ENCODE data around the gene ZNF768. TPM values are rescaled to one million over a fixed set of nuclear protein-coding genes. Genes with fewer than 3 reads are reported as not detected.
"Not testable (repeated sequence)": the region's sequence is repeated elsewhere in the genome, so short reads cannot be mapped to it uniquely, and the experiment has no call there.

ZNF768 gene
- total and polyA plus RNA-seq, 2 donors (not counting 1 experiment from before 2014, with no cell fraction given) = 24.8 to 36.5 TPM

DNA sequence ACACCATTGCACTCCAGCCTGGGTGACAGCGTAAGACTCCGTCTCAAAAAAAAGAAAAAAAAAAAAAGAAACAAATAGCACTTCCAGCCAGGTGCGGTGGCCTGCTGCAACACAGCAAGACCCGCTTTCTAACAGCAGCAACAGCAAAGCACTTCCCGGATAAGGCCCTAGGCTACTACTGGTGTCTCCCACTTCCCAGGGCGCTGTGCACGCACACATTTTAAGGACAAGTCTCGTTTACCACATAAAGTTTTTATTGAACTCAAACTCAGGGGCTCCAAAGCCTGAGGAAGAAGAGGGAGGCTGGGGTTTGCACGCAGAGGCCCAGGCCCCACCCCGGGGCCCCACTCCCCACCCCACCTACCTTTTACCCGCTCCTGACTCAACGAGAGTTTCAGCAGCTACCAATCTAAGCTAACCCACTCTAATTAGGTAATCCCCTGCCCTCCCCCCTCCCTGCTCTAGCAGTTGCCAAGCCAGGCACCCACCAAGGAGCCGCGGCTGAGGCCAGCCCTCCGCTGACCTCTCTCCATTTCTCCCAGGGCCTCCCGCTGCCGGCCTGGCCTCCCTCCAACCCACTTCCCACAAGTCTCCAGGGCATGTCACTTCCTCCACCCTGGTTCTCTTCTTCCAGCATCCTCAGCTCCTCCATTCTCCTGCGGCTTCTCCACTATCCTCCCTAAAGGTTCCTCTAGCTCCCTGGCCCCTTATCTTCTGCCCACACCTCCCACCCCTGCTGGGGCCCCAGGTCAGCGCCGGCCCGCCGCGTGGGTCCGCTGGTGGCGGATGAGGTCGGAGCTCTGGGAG, 2.4 kb downstream of the ZNF768 start:
- TF ChIP-seq EZH2 (IDR thresholded peaks at IDR 0.05; ENCODE audit: borderline replicate concordance, insufficient read depth, low read depth, low read length, poor library complexity, severe bottlenecking) = no peak
- TF ChIP-seq, protein P1, sequence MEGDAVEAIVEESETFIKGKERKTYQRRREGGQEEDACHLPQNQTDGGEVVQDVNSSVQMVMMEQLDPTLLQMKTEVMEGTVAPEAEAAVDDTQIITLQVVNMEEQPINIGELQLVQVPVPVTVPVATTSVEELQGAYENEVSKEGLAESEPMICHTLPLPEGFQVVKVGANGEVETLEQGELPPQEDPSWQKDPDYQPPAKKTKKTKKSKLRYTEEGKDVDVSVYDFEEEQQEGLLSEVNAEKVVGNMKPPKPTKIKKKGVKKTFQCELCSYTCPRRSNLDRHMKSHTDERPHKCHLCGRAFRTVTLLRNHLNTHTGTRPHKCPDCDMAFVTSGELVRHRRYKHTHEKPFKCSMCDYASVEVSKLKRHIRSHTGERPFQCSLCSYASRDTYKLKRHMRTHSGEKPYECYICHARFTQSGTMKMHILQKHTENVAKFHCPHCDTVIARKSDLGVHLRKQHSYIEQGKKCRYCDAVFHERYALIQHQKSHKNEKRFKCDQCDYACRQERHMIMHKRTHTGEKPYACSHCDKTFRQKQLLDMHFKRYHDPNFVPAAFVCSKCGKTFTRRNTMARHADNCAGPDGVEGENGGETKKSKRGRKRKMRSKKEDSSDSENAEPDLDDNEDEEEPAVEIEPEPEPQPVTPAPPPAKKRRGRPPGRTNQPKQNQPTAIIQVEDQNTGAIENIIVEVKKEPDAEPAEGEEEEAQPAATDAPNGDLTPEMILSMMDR (IDR thresholded peaks at IDR 0.05) = no peak
- Histone ChIP-seq H3K4me1 (ENCODE audit: control insufficient read depth in 2 of 2, insufficient read depth in 2 of 2, low read length in 2 of 2) (peaks cover 13 to 28% of the 10 kb centered on the region in 2 donors), H3K9me3 (ENCODE audit: control extremely low read depth in 1 of 3, control insufficient read depth in 2 of 3, insufficient read depth in 1 of 3, low read length in 2 of 3) (no peaks in the 10 kb centered on the region), H3K79me2 (ENCODE audit: control insufficient read depth, insufficient read depth, low read length) (peaks cover 1% of the 10 kb centered on the region), H4K20me1 (ENCODE audit: control insufficient read depth, insufficient read depth, low read length, poor library complexity, severe bottlenecking) (no peaks in the 10 kb centered on the region), H3K27me3 (replicated peaks in 1 of 4; ENCODE audit: control extremely low read depth in 1 of 4, control insufficient read depth in 3 of 4, insufficient read depth in 4 of 4, low read length in 3 of 4) (no peaks in the 10 kb centered on the region), H2AFZ (ENCODE audit: insufficient read depth, low read depth, low read length, poor library complexity, severe bottlenecking) (no peak overlapping the region), H3K4me2 (replicated peaks; ENCODE audit: low read depth, low read length, poor library complexity, severe bottlenecking) (no peak overlapping the region), H3K9ac (ENCODE audit: low read length) (no peak overlapping the region), H3K4me3 (ENCODE audit: control extremely low read depth in 1 of 5, extremely low read depth in 1 of 5, insufficient read depth in 1 of 5, low read depth in 2 of 5, low read length in 4 of 5) (no peak overlapping the region), H3K36me3 (replicated peaks in 1 of 2; ENCODE audit: control extremely low read depth in 1 of 2, control insufficient read depth in 1 of 2, extremely low read depth in 1 of 2, insufficient read depth in 2 of 2, low read length in 1 of 2) (peaks cover 0 to 18% of the 10 kb centered on the region in 2 experiments), H3K27ac (ENCODE audit: low read length in 2 of 2) (no peak overlapping the region)
- Mint-ChIP-seq H3K4me1 (peaks cover 18% of the 10 kb centered on the region), H3K27ac (no peak overlapping the region), H3K4me3 (peak overlapping the region; percentile 52), H3K9me3 (ENCODE audit: insufficient read depth) (no peaks in the 10 kb centered on the region), H3K27me3 (no peaks in the 10 kb centered on the region)
- ATAC-seq (ENCODE audit: low read depth) (no peak), DNase-seq (no peak)
- CTCF ChIA-PET = interaction anchor here (1.1 to 1.8 kb wide), 2 partner anchors 11 to 65 kb away, joined by 3 to 5 read pairs; partner anchors contain the start of gene ZNF747
- intact Hi-C loops (cut with micrococcal nuclease) = no loop called here
- POLR2A ChIA-PET = interaction anchor here (0.5 to 2.3 kb wide), 3 partner anchors 11 to 103 kb away, joined by 3 to 12 read pairs (median 5); partner anchors contain the start of gene ZNF747
- 96% methylated on average over 20 of the region's 26 CpGs for WGBS (ENCODE audit: insufficient coverage)

DNA sequence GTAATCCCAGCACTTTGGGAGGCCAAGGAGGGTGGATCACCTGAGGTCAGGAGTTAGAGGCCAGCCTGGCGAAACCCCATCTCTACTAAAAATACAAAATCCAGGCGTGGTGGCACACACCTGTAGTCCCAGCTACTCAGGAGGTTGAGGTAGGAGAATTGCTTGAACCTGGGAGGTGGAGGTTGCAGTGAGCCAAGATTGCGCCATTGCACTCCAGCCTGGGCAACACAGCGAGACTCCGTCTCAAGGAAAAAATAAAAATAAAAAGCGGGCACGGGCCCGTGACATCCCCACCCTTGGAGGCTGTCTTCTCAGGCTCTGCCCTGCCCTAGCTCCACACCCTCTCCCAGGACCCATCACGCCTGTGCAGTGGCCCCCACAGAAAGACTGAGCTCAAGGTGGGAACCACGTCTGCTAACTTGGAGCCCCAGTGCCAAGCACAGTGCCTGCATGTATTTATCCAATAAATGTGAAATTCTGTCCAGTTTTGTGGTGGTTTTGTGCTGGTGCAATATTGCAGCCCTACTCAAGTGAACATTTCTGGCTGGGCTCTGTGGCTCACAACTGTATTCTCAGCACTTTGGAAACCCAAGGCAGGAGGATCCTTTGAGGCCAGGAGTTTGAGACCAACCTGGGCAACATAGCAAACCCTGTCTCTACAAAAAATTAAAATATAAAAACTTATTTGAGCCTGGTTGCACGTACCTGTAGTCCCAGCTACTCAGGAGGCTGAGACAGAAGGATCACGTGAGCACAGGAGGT, 3.5 kb downstream of the ZNF768 start:
- H3K4me3 Mint-ChIP-seq; intact Hi-C loops (cut with micrococcal nuclease); H3K27me3 Mint-ChIP-seq; H3K27ac ChIP-seq (ENCODE audit: low read length in 2 of 2); H3K4me3 ChIP-seq (ENCODE audit: control extremely low read depth in 1 of 5, extremely low read depth in 1 of 5, insufficient read depth in 1 of 5, low read depth in 2 of 5, low read length in 4 of 5); ATAC-seq (ENCODE audit: low read depth); H4K20me1 ChIP-seq (ENCODE audit: control insufficient read depth, insufficient read depth, low read length, poor library complexity, severe bottlenecking); H3K27me3 ChIP-seq (replicated peaks in 1 of 4; ENCODE audit: control extremely low read depth in 1 of 4, control insufficient read depth in 3 of 4, insufficient read depth in 4 of 4, low read length in 3 of 4); DNase-seq; H3K79me2 ChIP-seq (ENCODE audit: control insufficient read depth, insufficient read depth, low read length); H2AFZ ChIP-seq (ENCODE audit: insufficient read depth, low read depth, low read length, poor library complexity, severe bottlenecking); H3K4me1 Mint-ChIP-seq; H3K4me2 ChIP-seq (replicated peaks; ENCODE audit: low read depth, low read length, poor library complexity, severe bottlenecking); H3K9ac ChIP-seq (ENCODE audit: low read length); H3K9me3 Mint-ChIP-seq (ENCODE audit: insufficient read depth); H3K9me3 ChIP-seq (ENCODE audit: control extremely low read depth in 1 of 3, control insufficient read depth in 2 of 3, insufficient read depth in 1 of 3, low read length in 2 of 3); H3K27ac Mint-ChIP-seq: not testable (repeated sequence)
- Histone ChIP-seq H3K4me1 (ENCODE audit: control insufficient read depth in 2 of 2, insufficient read depth in 2 of 2, low read length in 2 of 2) (peaks cover 4 to 17% of the 10 kb centered on the region in 2 donors), H3K36me3 (replicated peaks in 1 of 2; ENCODE audit: control extremely low read depth in 1 of 2, control insufficient read depth in 1 of 2, extremely low read depth in 1 of 2, insufficient read depth in 2 of 2, low read length in 1 of 2) (peaks cover 0 to 26% of the 10 kb centered on the region in 2 experiments)
- CTCF ChIA-PET = interaction anchor here (1.7 kb wide), 1 partner anchor 73 kb away, joined by 4 read pairs; no protein-coding TSS in a partner anchor
- POLR2A ChIA-PET = interaction anchor here (0.6 kb wide), 1 partner anchor 56 kb away, joined by 4 read pairs; no protein-coding TSS in a partner anchor
- WGBS (ENCODE audit: insufficient coverage) = 92% methylated on average over 7 of the region's 12 CpGs
